H9 (cell line): ENCODE data around the gene PRPF8. TPM values are rescaled to one million over a fixed set of nuclear protein-coding genes. Genes with fewer than 3 reads are reported as not detected.

Experiments
- DNase-seq: peaks from one replicate; pipeline ENCODE4 v3.0.0-alpha.2; 2017
- H2AFZ ChIP-seq: one replicate; pipeline ENCODE4 v1.6.1; 2013; ENCODE audit warnings: mild to moderate bottlenecking, low read length, control low read depth, moderate library complexity
- H2AK5ac ChIP-seq: 2 replicates; pipeline ENCODE4 v1.6.1; 2013; ENCODE audit warnings: low read length, control low read depth, mixed read lengths; ENCODE audit not compliant: insufficient read length
- H2BK120ac ChIP-seq: one replicate; pipeline ENCODE4 v1.6.1; 2013; ENCODE audit warnings: low read depth, mild to moderate bottlenecking, low read length, control low read depth, inconsistent platforms; ENCODE audit not compliant: poor library complexity, severe bottlenecking
- H2BK12ac ChIP-seq: 2 replicates; pipeline ENCODE4 v1.6.1; 2013; ENCODE audit warnings: low read length, control low read depth, mixed read lengths, low read depth; ENCODE audit not compliant: insufficient read length
- H2BK15ac ChIP-seq: 2 replicates; pipeline ENCODE4 v1.6.1; 2013; ENCODE audit warnings: low read depth, low read length, control low read depth
- H2BK20ac ChIP-seq: one replicate; pipeline ENCODE4 v1.6.1; 2013; ENCODE audit warnings: low read depth, mild to moderate bottlenecking, low read length, control low read depth, inconsistent platforms; ENCODE audit not compliant: poor library complexity, severe bottlenecking
- H2BK5ac ChIP-seq: 2 replicates; pipeline ENCODE4 v1.6.1; 2013; ENCODE audit warnings: low read length, control low read depth, mixed read lengths; ENCODE audit not compliant: insufficient read length
- H3K14ac ChIP-seq: 2 replicates; pipeline ENCODE4 v1.6.1; 2013; ENCODE audit warnings: low read length, control low read depth; ENCODE audit not compliant: insufficient read depth
- H3K18ac ChIP-seq: 2 replicates; pipeline ENCODE4 v1.6.1; 2013; ENCODE audit warnings: low read depth, mild to moderate bottlenecking, mixed read lengths, low read length, control low read depth; ENCODE audit not compliant: insufficient read length
- H3K23ac ChIP-seq: 2 replicates; pipeline ENCODE4 v1.6.1; 2013; ENCODE audit warnings: low read length, control low read depth, mixed read lengths, low read depth; ENCODE audit not compliant: insufficient read length
- H3K23me2 ChIP-seq: 2 replicates; pipeline ENCODE4 v1.6.1; 2013; ENCODE audit warnings: low read depth, mild to moderate bottlenecking, mixed read lengths, low read length, control low read depth; ENCODE audit not compliant: insufficient read length, poor library complexity, severe bottlenecking
- H3K27ac ChIP-seq: 2 replicates; pipeline ENCODE4 v1.5.1; 2013; ENCODE audit warnings: low read length, control low read depth, mixed read lengths, low read depth; ENCODE audit not compliant: insufficient read length
- H3K27me3 ChIP-seq: 2 replicates; pipeline ENCODE4 v1.6.1; 2013; ENCODE audit warnings: low read length, control low read depth, inconsistent platforms; ENCODE audit not compliant: insufficient read depth
- H3K4ac ChIP-seq: 2 replicates; pipeline ENCODE4 v1.6.1; 2013; ENCODE audit warnings: low read depth, mild to moderate bottlenecking, control low read depth, inconsistent platforms, low read length, moderate library complexity
- H3K4me1 ChIP-seq: 2 replicates; pipeline ENCODE4 v1.6.1; 2013; ENCODE audit warnings: low read length, control low read depth, inconsistent platforms; ENCODE audit not compliant: insufficient read depth
- H3K4me2 ChIP-seq: 2 replicates; pipeline ENCODE4 v1.6.1; 2013; ENCODE audit warnings: low read length, control low read depth, mixed read lengths; ENCODE audit not compliant: insufficient read length, insufficient read depth
- H3K56ac ChIP-seq: 2 replicates; pipeline ENCODE4 v1.6.1; 2013; ENCODE audit warnings: low read depth, mild to moderate bottlenecking, mixed read lengths, low read length, control low read depth; ENCODE audit not compliant: insufficient read length
- H3K79me1 ChIP-seq: 2 replicates; pipeline ENCODE4 v1.6.1; 2013; ENCODE audit warnings: low read depth, mild to moderate bottlenecking, moderate library complexity, low read length, control low read depth, inconsistent platforms; ENCODE audit not compliant: insufficient read depth, poor library complexity, severe bottlenecking
- H3K79me2 ChIP-seq: 2 replicates; pipeline ENCODE4 v1.6.1; 2013; ENCODE audit warnings: low read length, control low read depth, inconsistent platforms; ENCODE audit not compliant: insufficient read depth
- H3K9ac ChIP-seq: 2 replicates; pipeline ENCODE4 v1.6.1; 2013; ENCODE audit warnings: low read length, control low read depth, mixed read lengths; ENCODE audit not compliant: insufficient read length; ENCODE audit errors: extremely low read depth
- H3K9me3 ChIP-seq: one replicate; pipeline ENCODE4 v1.6.1; 2013; ENCODE audit warnings: low read depth, low read length, inconsistent platforms; ENCODE audit not compliant: control insufficient read depth
- H3T11ph ChIP-seq: one replicate; pipeline ENCODE4 v1.6.1; 2013; ENCODE audit warnings: mild to moderate bottlenecking, low read length, control low read depth, inconsistent platforms
- H4K20me1 ChIP-seq: one replicate; pipeline ENCODE4 v1.6.1; 2013; ENCODE audit not compliant: control insufficient read depth, insufficient read length, insufficient read depth
- H4K5ac ChIP-seq: 2 replicates; pipeline ENCODE4 v1.6.1; 2013; ENCODE audit warnings: low read depth, mild to moderate bottlenecking, mixed read lengths, low read length, control low read depth; ENCODE audit not compliant: insufficient read length
- H4K8ac ChIP-seq: replicated peaks from 2 replicates; pipeline ENCODE4 v1.6.1; 2013; ENCODE audit warnings: low read length, control low read depth, mixed read lengths, low read depth; ENCODE audit not compliant: insufficient read length
- H4K91ac ChIP-seq: 2 replicates; pipeline ENCODE4 v1.6.1; 2013; ENCODE audit warnings: low read depth, mild to moderate bottlenecking, moderate library complexity, mixed read lengths, low read length, control low read depth; ENCODE audit not compliant: insufficient read length
- H3K27ac Mint-ChIP-seq, 3 experiments: 2 replicates in 2 of 3; 3 replicates in 1 of 3; pipeline ENCODE4 v1.8.0; 2020 to 2021; ENCODE audit warnings: mixed read lengths in 3 of 3, mild to moderate bottlenecking in 1 of 3, moderate library complexity in 1 of 3
- H3K27me3 Mint-ChIP-seq: 2 replicates; pipeline ENCODE4 v1.8.0; 2021; ENCODE audit warnings: low read depth, mild to moderate bottlenecking, moderate library complexity, mixed read lengths
- H3K36me3 Mint-ChIP-seq, 3 experiments: 2 replicates in 2 of 3; 3 replicates in 1 of 3; pipeline ENCODE4 v1.8.0; 2020 to 2021; ENCODE audit warnings: low read depth in 3 of 3, mixed read lengths in 3 of 3; ENCODE audit not compliant: insufficient read depth in 1 of 3
- H3K4me1 Mint-ChIP-seq, 2 experiments: 2 replicates each; pipeline ENCODE4 v1.8.0; 2020; ENCODE audit warnings: mixed read lengths in 2 of 2
- H3K4me3 Mint-ChIP-seq, 2 experiments: 2 replicates in 1 of 2; 3 replicates in 1 of 2; pipeline ENCODE4 v1.8.0; 2020 to 2021; ENCODE audit warnings: mild to moderate bottlenecking in 2 of 2, mixed read lengths in 2 of 2, moderate library complexity in 1 of 2
- H3K9me3 Mint-ChIP-seq, 2 experiments: 2 replicates in 1 of 2; 3 replicates in 1 of 2; pipeline ENCODE4 v1.8.0; 2020; ENCODE audit warnings: mild to moderate bottlenecking in 2 of 2, mixed read lengths in 2 of 2, moderate library complexity in 1 of 2
- WGBS: extraction: QIAGEN DNeasy Blood & Tissue Kit; methylation state at CpG from one replicate; pipeline ENCODE4 v1.1.7; 2013; ENCODE audit warnings: missing lambda C conversion rate, low lambda C conversion rate, mixed read lengths; ENCODE audit not compliant: insufficient read length; ENCODE audit errors: extremely low coverage; 5-methylcytosine and 5-hydroxymethylcytosine counted together
- total RNA-seq: library from RNA; stranded (reverse); gene quantifications from 2 replicates; pipeline ENCODE4 v1.2.1, GENCODE V29; 2021
- TF ChIP-seq, protein P1 (sequence below): fragments of 200-600 bp; sonication (generic); conservative IDR thresholded peaks from 3 replicates; pipeline ENCODE4 v1.8.0; 2021; ENCODE audit warnings: antibody characterized with exemption, mild to moderate bottlenecking

PRPF8 gene
- total RNA-seq, 1 experiment from 2014 or later, result 408 TPM

DNA sequence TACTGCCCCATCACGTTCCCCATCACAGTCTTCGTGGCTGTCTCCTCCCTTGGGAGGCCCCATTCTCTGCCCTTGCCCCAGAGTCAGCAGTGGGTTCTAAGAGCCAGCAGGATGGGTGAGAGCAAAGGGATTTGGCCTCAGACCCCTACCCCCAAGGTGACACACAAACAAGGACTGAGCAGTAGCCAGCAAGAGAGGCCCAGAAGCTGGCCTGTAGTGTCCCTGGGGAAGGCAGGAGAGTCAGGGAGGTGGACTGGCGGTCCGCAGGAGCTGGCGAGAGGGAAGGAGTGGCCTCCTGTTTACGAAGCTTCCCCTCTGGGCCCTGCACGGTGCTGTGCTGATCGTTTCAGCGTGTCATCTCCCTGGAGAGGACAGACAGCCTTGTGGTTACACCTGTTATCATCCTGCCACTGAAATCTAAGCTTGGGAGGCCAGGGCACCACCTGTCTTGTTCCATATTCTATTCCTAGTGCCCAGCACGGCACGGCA lies 48.2 kb upstream of the PRPF8 start:
- no peaks in the 10 kb centered on the region for H3K23me2 ChIP-seq
- H3K79me1 ChIP-seq, result no peaks in the 10 kb centered on the region
- H3K14ac ChIP-seq, result no peak overlapping the region
- no peaks in the 10 kb centered on the region for H3K79me2 ChIP-seq
- H4K8ac ChIP-seq, result no peak overlapping the region
- DNase-seq, result no peak
- no peak overlapping the region for H3K27ac ChIP-seq
- 0 out of 7 replicates have a peak overlapping the region, but pooled peaks of 1 of the 3 experiments have one; percentile 44 for H3K27ac Mint-ChIP-seq
- H3K4me1 ChIP-seq, result no peaks in the 10 kb centered on the region; the same call in 1 of the 2 replicates
- no peak overlapping the region for H2BK5ac ChIP-seq
- H3K36me3 Mint-ChIP-seq, result peaks cover 0 to 10% (median 7%) of the 10 kb centered on the region in 3 experiments; a peak in 4 of 7 replicates
- peaks cover 6 to 12% of the 10 kb centered on the region in 2 experiments; a peak in 1 of 4 replicates for H3K4me1 Mint-ChIP-seq
- H2AK5ac ChIP-seq, result no peak overlapping the region
- H3K9me3 Mint-ChIP-seq, result no peaks in the 10 kb centered on the region; a peak in 1 of 5 replicates
- TF ChIP-seq, protein P1, sequence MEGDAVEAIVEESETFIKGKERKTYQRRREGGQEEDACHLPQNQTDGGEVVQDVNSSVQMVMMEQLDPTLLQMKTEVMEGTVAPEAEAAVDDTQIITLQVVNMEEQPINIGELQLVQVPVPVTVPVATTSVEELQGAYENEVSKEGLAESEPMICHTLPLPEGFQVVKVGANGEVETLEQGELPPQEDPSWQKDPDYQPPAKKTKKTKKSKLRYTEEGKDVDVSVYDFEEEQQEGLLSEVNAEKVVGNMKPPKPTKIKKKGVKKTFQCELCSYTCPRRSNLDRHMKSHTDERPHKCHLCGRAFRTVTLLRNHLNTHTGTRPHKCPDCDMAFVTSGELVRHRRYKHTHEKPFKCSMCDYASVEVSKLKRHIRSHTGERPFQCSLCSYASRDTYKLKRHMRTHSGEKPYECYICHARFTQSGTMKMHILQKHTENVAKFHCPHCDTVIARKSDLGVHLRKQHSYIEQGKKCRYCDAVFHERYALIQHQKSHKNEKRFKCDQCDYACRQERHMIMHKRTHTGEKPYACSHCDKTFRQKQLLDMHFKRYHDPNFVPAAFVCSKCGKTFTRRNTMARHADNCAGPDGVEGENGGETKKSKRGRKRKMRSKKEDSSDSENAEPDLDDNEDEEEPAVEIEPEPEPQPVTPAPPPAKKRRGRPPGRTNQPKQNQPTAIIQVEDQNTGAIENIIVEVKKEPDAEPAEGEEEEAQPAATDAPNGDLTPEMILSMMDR, result no peak
- H2BK20ac ChIP-seq, result no peak overlapping the region
- H4K20me1 ChIP-seq, result no peaks in the 10 kb centered on the region
- H2AFZ ChIP-seq, result no peak overlapping the region
- H4K91ac ChIP-seq, result no peak overlapping the region
- H4K5ac ChIP-seq, result no peak overlapping the region
- H3K9ac ChIP-seq, result no peak overlapping the region
- no peak overlapping the region for H3K18ac ChIP-seq
- no peak overlapping the region for H3K23ac ChIP-seq
- H3T11ph ChIP-seq, result no peak overlapping the region
- no peak overlapping the region for H3K56ac ChIP-seq
- H3K27me3 ChIP-seq, result no peaks in the 10 kb centered on the region
- no peak overlapping the region for H2BK12ac ChIP-seq
- no peak overlapping the region for H3K4me2 ChIP-seq
- H2BK15ac ChIP-seq, result no peak overlapping the region
- no peaks in the 10 kb centered on the region for H3K27me3 Mint-ChIP-seq
- H3K4ac ChIP-seq, result no peak overlapping the region
- no peaks in the 10 kb centered on the region for H3K9me3 ChIP-seq
- WGBS, result no CpG with 5 or more reads among the region's 11 CpGs
- H2BK120ac ChIP-seq, result no peak overlapping the region
- H3K4me3 Mint-ChIP-seq, result no peak overlapping the region
